DOHH2 (cell line): Measurements from ENCODE around the gene CRACR2A.

Experiments
- H3F3A ChIP-seq: fragments of 200-600 bp; sonication (generic), shearing (Covaris generic); 2 replicates; pipeline ENCODE4 v1.6.0; 2016; ENCODE audit warnings: antibody characterized with exemption, mild to moderate bottlenecking; ENCODE audit not compliant: control insufficient read depth, insufficient read depth
- H3K27ac ChIP-seq: fragments of 200-600 bp; sonication (generic); 2 replicates; pipeline ENCODE4 v1.5.1; 2014; ENCODE audit warnings: low read depth, mild to moderate bottlenecking, low read length, moderate library complexity
- H3K27me3 ChIP-seq: fragments of 200-600 bp; sonication (generic); 2 replicates; pipeline ENCODE4 v1.6.1; 2014; ENCODE audit warnings: mild to moderate bottlenecking, low read length, mixed read lengths; ENCODE audit not compliant: control insufficient read depth
- H3K36me3 ChIP-seq: fragments of 200-600 bp; sonication (generic); 2 replicates; pipeline ENCODE4 v1.6.1; 2014; ENCODE audit warnings: mild to moderate bottlenecking, low read length, moderate library complexity, mixed read lengths; ENCODE audit not compliant: control insufficient read depth
- H3K4me1 ChIP-seq: fragments of 200-600 bp; sonication (generic); 2 replicates; pipeline ENCODE4 v1.6.1; 2014; ENCODE audit warnings: mild to moderate bottlenecking, low read length, mixed read lengths; ENCODE audit not compliant: control insufficient read depth
- H3K4me2 ChIP-seq: fragments of 200-600 bp; sonication (generic); 2 replicates; pipeline ENCODE4 v1.6.0; 2014; ENCODE audit warnings: mild to moderate bottlenecking, low read length, moderate library complexity
- H3K4me3 ChIP-seq: fragments of 200-600 bp; sonication (generic); 2 replicates; pipeline ENCODE4 v1.5.1; 2014; ENCODE audit warnings: mild to moderate bottlenecking, low read length, mixed read lengths
- H3K79me2 ChIP-seq: fragments of 200-600 bp; sonication (generic); 2 replicates; pipeline ENCODE4 v1.6.1; 2014; ENCODE audit warnings: mild to moderate bottlenecking, low read length, mixed read lengths; ENCODE audit not compliant: control insufficient read depth
- H3K9me2 ChIP-seq: fragments of 200-600 bp; sonication (generic); replicated peaks from 2 replicates; pipeline ENCODE4 v1.6.1; 2014; ENCODE audit warnings: mild to moderate bottlenecking, low read length, mixed read lengths; ENCODE audit not compliant: control insufficient read depth
- H3K9me3 ChIP-seq: fragments of 200-600 bp; sonication (generic); 2 replicates; pipeline ENCODE4 v1.6.1; 2014; ENCODE audit warnings: antibody characterized with exemption, low read length, mixed read lengths; ENCODE audit not compliant: control insufficient read depth, insufficient read depth
- H4K20me1 ChIP-seq: fragments of 200-600 bp; sonication (generic); 2 replicates; pipeline ENCODE4 v1.6.0; 2014; ENCODE audit warnings: low read depth, mild to moderate bottlenecking, antibody characterized with exemption, low read length, moderate library complexity; ENCODE audit not compliant: control insufficient read depth, insufficient read depth
- EZH2phosphoT487 ChIP-seq: fragments of 200-600 bp; sonication (generic); IDR thresholded peaks from 2 replicates; pipeline ENCODE4 v1.6.1; 2017; ENCODE audit warnings: borderline replicate concordance, mild to moderate bottlenecking, antibody characterized with exemption, low read length, moderate library complexity, mixed read lengths
- TF ChIP-seq, protein P1 (sequence below): fragments of 200-600 bp; sonication (generic); IDR thresholded peaks from one replicate; pipeline ENCODE4 v1.5.1; 2014; ENCODE audit warnings: antibody characterized with exemption, mild to moderate bottlenecking, low read depth, low read length; ENCODE audit not compliant: poor library complexity, severe bottlenecking

CRACR2A gene

GRCh38 chr12:3607039-3607720 lies 145.7 kb downstream of the CRACR2A start:
- Histone ChIP-seq H4K20me1 (no peaks in the 10 kb centered on the region), H3K27me3 (peaks cover 12% of the 10 kb centered on the region), H3K9me2 (no peaks in the 10 kb centered on the region), H3F3A (no peaks in the 10 kb centered on the region), H3K4me1 (peaks cover 11% of the 10 kb centered on the region), H3K27ac (no peak overlapping the region), H3K36me3 (no peaks in the 10 kb centered on the region), H3K4me3 (no peak overlapping the region), H3K4me2 (no peak overlapping the region), H3K9me3 (no peaks in the 10 kb centered on the region), H3K79me2 (no peaks in the 10 kb centered on the region)
- TF ChIP-seq, protein P1, sequence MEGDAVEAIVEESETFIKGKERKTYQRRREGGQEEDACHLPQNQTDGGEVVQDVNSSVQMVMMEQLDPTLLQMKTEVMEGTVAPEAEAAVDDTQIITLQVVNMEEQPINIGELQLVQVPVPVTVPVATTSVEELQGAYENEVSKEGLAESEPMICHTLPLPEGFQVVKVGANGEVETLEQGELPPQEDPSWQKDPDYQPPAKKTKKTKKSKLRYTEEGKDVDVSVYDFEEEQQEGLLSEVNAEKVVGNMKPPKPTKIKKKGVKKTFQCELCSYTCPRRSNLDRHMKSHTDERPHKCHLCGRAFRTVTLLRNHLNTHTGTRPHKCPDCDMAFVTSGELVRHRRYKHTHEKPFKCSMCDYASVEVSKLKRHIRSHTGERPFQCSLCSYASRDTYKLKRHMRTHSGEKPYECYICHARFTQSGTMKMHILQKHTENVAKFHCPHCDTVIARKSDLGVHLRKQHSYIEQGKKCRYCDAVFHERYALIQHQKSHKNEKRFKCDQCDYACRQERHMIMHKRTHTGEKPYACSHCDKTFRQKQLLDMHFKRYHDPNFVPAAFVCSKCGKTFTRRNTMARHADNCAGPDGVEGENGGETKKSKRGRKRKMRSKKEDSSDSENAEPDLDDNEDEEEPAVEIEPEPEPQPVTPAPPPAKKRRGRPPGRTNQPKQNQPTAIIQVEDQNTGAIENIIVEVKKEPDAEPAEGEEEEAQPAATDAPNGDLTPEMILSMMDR: no peak
- no peak for TF ChIP-seq EZH2phosphoT487

GRCh38 chr12:3606128-3606527 lies 146.8 kb downstream of the CRACR2A start:
- no peaks in the 10 kb centered on the region for H4K20me1 ChIP-seq
- no peak overlapping the region for H3K27ac ChIP-seq
- no peak overlapping the region for H3K4me3 ChIP-seq
- H3K4me1 ChIP-seq: peaks cover 11% of the 10 kb centered on the region
- no peaks in the 10 kb centered on the region for H3K36me3 ChIP-seq
- no peaks in the 10 kb centered on the region for H3K9me2 ChIP-seq
- peaks cover 12% of the 10 kb centered on the region for H3K27me3 ChIP-seq
- TF ChIP-seq, protein P1: no peak
- no peak for TF ChIP-seq EZH2phosphoT487
- H3K79me2 ChIP-seq: no peaks in the 10 kb centered on the region
- H3F3A ChIP-seq: no peaks in the 10 kb centered on the region
- H3K4me2 ChIP-seq: no peak overlapping the region
- no peaks in the 10 kb centered on the region for H3K9me3 ChIP-seq

- Histone ChIP-seq H3K27ac (no peak overlapping the region), H3K79me2 (no peaks in the 10 kb centered on the region), H4K20me1 (no peaks in the 10 kb centered on the region), H3F3A (no peaks in the 10 kb centered on the region), H3K36me3 (no peaks in the 10 kb centered on the region), H3K27me3 (peaks cover 12% of the 10 kb centered on the region), H3K4me3 (no peak overlapping the region), H3K4me2 (no peak overlapping the region), H3K9me3 (no peaks in the 10 kb centered on the region), H3K4me1 (peaks cover 11% of the 10 kb centered on the region), H3K9me2 (no peaks in the 10 kb centered on the region)
- no peak for TF ChIP-seq EZH2phosphoT487
- TF ChIP-seq, protein P1: no peak
Measured at GRCh38 chr12:3605692-3606091, 147.2 kb downstream of the CRACR2A start.
